GM23248 (cell line): Measurements from ENCODE around the gene PODXL2.

Source experiments
- EZH2 ChIP-seq: fragments of 200-600 bp; sonication (generic); IDR thresholded peaks from 2 replicates; pipeline ENCODE4 v1.6.1; 2018; ENCODE audit warnings: antibody characterized with exemption, mild to moderate bottlenecking; ENCODE audit not compliant: insufficient read depth, poor library complexity, severe bottlenecking
- EZH2phosphoT487 ChIP-seq: fragments of 200-600 bp; sonication (generic); IDR thresholded peaks from 2 replicates; pipeline ENCODE4 v1.6.1; 2018; ENCODE audit warnings: antibody characterized with exemption, moderate library complexity, mild to moderate bottlenecking, low read depth; ENCODE audit not compliant: insufficient read depth

- no peak for TF ChIP-seq EZH2
- no peak for TF ChIP-seq EZH2phosphoT487
These were observed 38.2 kb downstream of the PODXL2 start for GRCh38 chr3:127667119-127667681.
